Keratinocyte (primary cell): ENCODE data around the gene STK11. TPM values are rescaled to one million over a fixed set of nuclear protein-coding genes. Genes with fewer than 3 reads are reported as not detected.

Experiments
- DNase-seq: peaks from one replicate; pipeline ENCODE4 v3.0.0-alpha.2; 2011; ENCODE audit warnings: low read depth, missing footprints, low spot score
- FAIRE-seq: peaks from 2 replicates; lab custom pipeline; 2011; peaks lifted over from hg19 to GRCh38; lab: Jason Lieb, UNC
- H2AFZ ChIP-seq: 2 replicates; pipeline ENCODE4 v1.6.0; 2012; ENCODE audit warnings: low read length, control low read depth, inconsistent platforms; ENCODE audit not compliant: control insufficient read depth
- H3K27ac ChIP-seq: 2 replicates; pipeline ENCODE4 v1.5.1; 2011; ENCODE audit warnings: low read length; ENCODE audit not compliant: control insufficient read depth, insufficient read depth
- H3K27me3 ChIP-seq: 3 replicates; pipeline ENCODE4 v1.6.0; 2011; ENCODE audit warnings: low read length; ENCODE audit not compliant: control insufficient read depth, insufficient read depth; ENCODE audit errors: extremely low read depth
- H3K36me3 ChIP-seq, 2 experiments: 2 replicates in 1 of 2; 3 replicates in 1 of 2; pipeline ENCODE4 v1.5.1; 2011; ENCODE audit warnings: low read length in 2 of 2, mild to moderate bottlenecking in 1 of 2; ENCODE audit not compliant: control insufficient read depth in 2 of 2, insufficient read depth in 2 of 2; ENCODE audit errors: extremely low read depth in 1 of 2
- H3K4me1 ChIP-seq: 3 replicates; pipeline ENCODE4 v1.5.1; 2011; ENCODE audit warnings: low read length; ENCODE audit not compliant: control insufficient read depth, insufficient read depth; ENCODE audit errors: extremely low read depth
- H3K4me2 ChIP-seq: 3 replicates; pipeline ENCODE4 v1.6.0; 2011; ENCODE audit warnings: low read depth, low read length; ENCODE audit not compliant: control insufficient read depth, insufficient read depth; ENCODE audit errors: extremely low read depth
- H3K4me3 ChIP-seq, 3 experiments: fragments of 200-600 bp in 1 of 3; sonication (generic) in 1 of 3; 2 replicates in 2 of 3; 3 replicates in 1 of 3; pipeline ENCODE4 v1.5.1; 2011 to 2016; ENCODE audit warnings: low read length in 3 of 3, mild to moderate bottlenecking in 3 of 3, control low read depth in 2 of 3, inconsistent platforms in 1 of 3, low read depth in 1 of 3, mixed read lengths in 1 of 3, mixed run types in 1 of 3, moderate library complexity in 1 of 3; ENCODE audit not compliant: control insufficient read depth in 2 of 3, insufficient read depth in 2 of 3; ENCODE audit errors: extremely low read depth in 1 of 3
- H3K79me2 ChIP-seq: 2 replicates; pipeline ENCODE4 v1.6.0; 2012; ENCODE audit warnings: low read length; ENCODE audit not compliant: control insufficient read depth, insufficient read depth
- H3K9ac ChIP-seq: 3 replicates; pipeline ENCODE4 v1.6.0; 2011; ENCODE audit warnings: low read length; ENCODE audit not compliant: control insufficient read depth, insufficient read depth; ENCODE audit errors: extremely low read depth
- H3K9me1 ChIP-seq: 3 replicates; pipeline ENCODE4 v1.6.0; 2011; ENCODE audit warnings: low read length; ENCODE audit not compliant: control insufficient read depth, insufficient read depth; ENCODE audit errors: extremely low read depth
- H3K9me3 ChIP-seq: 2 replicates; pipeline ENCODE4 v1.5.1; 2012; ENCODE audit warnings: low read depth, low read length; ENCODE audit not compliant: control insufficient read depth
- H4K20me1 ChIP-seq: 3 replicates; pipeline ENCODE4 v1.6.0; 2011; ENCODE audit warnings: low read length; ENCODE audit not compliant: control insufficient read depth, insufficient read depth; ENCODE audit errors: extremely low read depth
- EZH2 ChIP-seq: IDR thresholded peaks from one replicate; pipeline ENCODE4 v1.6.1; 2012; ENCODE audit warnings: inconsistent platforms, mild to moderate bottlenecking, low read length, moderate library complexity
- dilution Hi-C: fragments of 300-500 bp; cut with MboI; formaldehyde crosslinking; loops from one replicate; pipeline ENCODE4 v1.7.0; 2020; ENCODE audit warnings: low sequenced_read_pairs; ENCODE audit not compliant: extremely low pct_ligation_motif_present
- polyA plus RNA-seq, 5 experiments: library from polyadenylated mRNA; depleted of rRNA in 3 of 5; stranded (reverse) in 3 of 5; stranded (forward) in 1 of 5; unstranded in 1 of 5; fragments of >200 nt; gene quantifications; 1 replicate in 1 of 5; 2 replicates in 3 of 5; 3 replicates in 1 of 5; pipeline versions ENCODE4 v1.2.1 to v1.2.3, GENCODE V29; 2011 to 2012; ENCODE audit warnings: missing spikeins in 2 of 5, low read depth in 1 of 5, low replicate concordance in 1 of 5
- TF ChIP-seq, protein P1 (sequence below), 3 experiments: IDR thresholded peaks in 1 of 3; conservative IDR thresholded peaks in 1 of 3; optimal IDR thresholded peaks in 1 of 3; 2 replicates in 2 of 3; 3 replicates in 1 of 3; pipeline versions ENCODE3 to v1.5.1; 2011; ENCODE audit warnings: low read length in 3 of 3, mild to moderate bottlenecking in 3 of 3, moderate library complexity in 2 of 3, control low read depth in 1 of 3, inconsistent platforms in 1 of 3; ENCODE audit not compliant: insufficient read depth in 2 of 3; ENCODE audit errors: extremely low read depth in 1 of 3

Gene STK11
- polyA plus RNA-seq, 1 donor (not counting 4 experiments of a cell fraction or from before 2014, with no cell fraction given), result 24.6 TPM

DNA sequence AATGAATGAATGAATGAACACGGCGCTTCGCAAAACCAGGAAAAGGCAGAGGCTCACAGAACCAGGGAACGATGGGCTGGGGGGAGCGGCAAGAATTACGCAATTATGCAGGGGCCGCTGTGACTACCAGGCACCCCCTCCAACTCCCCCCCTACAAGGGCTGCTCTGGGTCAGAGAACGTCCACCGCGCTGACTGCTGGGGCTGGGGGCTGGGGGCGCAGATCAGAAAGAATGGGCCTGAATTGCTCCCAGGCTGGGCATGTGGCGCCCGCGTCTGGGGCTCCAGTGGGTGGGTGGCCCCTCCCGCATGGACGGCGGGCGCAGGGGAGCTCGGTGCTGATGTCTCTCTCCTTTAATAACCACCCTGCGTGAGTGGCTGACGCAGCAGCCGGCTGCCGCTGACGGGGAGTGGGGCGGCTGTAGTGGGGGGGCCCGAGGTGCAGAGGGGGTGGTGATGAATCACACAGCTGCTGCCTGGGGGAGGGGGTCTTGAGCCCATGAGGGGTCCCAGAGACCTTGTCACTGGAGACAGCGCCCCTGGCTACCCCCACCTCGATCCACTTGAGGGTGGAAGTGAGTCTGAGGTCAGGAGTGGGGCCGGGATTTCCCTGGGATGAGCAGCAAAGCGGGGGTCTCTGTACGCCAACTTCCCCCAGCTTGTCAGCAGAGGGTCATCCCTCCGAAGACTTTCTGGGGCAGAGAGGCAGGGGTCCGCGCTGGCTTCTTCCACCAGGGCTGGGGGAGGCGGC is 62.1 kb downstream of the STK11 start:
- Histone ChIP-seq H2AFZ (no peak overlapping the region), H3K27me3 (peaks cover 4% of the 10 kb centered on the region), H4K20me1 (no peaks in the 10 kb centered on the region), H3K79me2 (peaks cover 27% of the 10 kb centered on the region), H3K4me3 (peak overlapping the region in 2 of 3 experiments; percentile 40 to 54), H3K4me1 (peaks cover 57% of the 10 kb centered on the region), H3K27ac (no peak overlapping the region), H3K9ac (peak overlapping the region; percentile 4), H3K9me1 (peaks cover 2% of the 10 kb centered on the region), H3K9me3 (no peaks in the 10 kb centered on the region), H3K4me2 (peak overlapping the region; percentile 82), H3K36me3 (peaks cover 16 to 25% of the 10 kb centered on the region in 2 experiments)
- dilution Hi-C loops, result no loop called here
- TF ChIP-seq, protein P1, sequence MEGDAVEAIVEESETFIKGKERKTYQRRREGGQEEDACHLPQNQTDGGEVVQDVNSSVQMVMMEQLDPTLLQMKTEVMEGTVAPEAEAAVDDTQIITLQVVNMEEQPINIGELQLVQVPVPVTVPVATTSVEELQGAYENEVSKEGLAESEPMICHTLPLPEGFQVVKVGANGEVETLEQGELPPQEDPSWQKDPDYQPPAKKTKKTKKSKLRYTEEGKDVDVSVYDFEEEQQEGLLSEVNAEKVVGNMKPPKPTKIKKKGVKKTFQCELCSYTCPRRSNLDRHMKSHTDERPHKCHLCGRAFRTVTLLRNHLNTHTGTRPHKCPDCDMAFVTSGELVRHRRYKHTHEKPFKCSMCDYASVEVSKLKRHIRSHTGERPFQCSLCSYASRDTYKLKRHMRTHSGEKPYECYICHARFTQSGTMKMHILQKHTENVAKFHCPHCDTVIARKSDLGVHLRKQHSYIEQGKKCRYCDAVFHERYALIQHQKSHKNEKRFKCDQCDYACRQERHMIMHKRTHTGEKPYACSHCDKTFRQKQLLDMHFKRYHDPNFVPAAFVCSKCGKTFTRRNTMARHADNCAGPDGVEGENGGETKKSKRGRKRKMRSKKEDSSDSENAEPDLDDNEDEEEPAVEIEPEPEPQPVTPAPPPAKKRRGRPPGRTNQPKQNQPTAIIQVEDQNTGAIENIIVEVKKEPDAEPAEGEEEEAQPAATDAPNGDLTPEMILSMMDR (optimal IDR thresholded peaks at IDR 0.05 in 1 of 3, IDR thresholded peaks at IDR 0.05 in 1 of 3, conservative IDR thresholded peaks at IDR 0.05 in 1 of 3; ENCODE audit: extremely low read depth in 1 of 3, insufficient read depth in 2 of 3, low read length in 3 of 3), result no peak
- TF ChIP-seq EZH2, result no peak
- FAIRE-seq, result no peak
- no peak for DNase-seq

DNA sequence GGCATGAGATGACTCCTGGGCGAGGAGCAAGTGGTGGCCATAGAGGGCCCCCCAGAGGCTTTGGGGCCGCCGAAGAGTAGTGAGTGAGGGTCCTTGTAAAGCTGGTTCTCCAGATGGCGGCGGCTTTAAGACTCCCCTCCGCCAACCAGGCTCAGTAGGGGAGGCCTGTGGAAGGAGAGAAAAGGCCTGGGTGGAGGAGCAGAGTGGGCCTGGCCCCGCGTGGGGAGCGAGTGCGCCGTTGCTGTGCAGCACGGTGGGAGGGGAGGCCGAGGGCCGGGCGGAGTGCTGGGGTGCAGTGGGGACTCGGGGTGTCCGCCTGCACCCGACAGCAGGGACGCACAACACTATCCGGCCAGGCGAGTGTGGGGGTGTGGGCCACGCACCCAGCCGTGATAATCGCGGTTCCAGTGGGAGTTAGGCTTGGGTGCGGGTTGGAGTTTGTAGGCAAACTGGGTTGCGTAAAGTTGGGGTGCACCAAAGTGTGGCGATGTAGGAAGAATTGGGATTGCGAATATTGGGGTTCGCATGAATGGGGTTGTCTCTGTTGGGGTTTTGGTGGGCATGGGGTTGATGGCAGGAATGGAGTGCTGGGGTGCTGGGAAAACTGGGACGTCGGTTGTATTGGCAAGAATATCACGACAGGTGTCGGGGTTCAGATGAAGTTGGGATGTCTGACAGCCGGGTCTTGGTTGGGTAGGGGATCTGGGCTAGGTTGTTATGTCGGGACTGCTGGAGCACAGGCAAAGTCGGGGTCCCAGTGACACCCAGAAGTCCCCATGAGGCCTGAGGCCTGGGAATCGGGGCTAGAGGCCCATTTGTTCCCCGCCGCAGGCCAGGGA is 62.9 kb downstream of the STK11 start:
- dilution Hi-C loops, result no loop called here
- Histone ChIP-seq H3K4me1 (peaks cover 52% of the 10 kb centered on the region), H3K9ac (peak overlapping the region; percentile 33)

More for the DNA sequence above, 62.9 kb downstream of the STK11 start:
- Histone ChIP-seq H3K79me2 (peaks cover 34% of the 10 kb centered on the region), H4K20me1 (no peaks in the 10 kb centered on the region), H3K27ac (no peak overlapping the region), H3K4me3 (no peak overlapping the region), H3K36me3 (peaks cover 21 to 33% of the 10 kb centered on the region in 2 experiments), H3K9me1 (peaks cover 2% of the 10 kb centered on the region), H3K27me3 (peaks cover 4% of the 10 kb centered on the region), H3K9me3 (no peaks in the 10 kb centered on the region), H2AFZ (no peak overlapping the region), H3K4me2 (peak overlapping the region; percentile 60)
- no peak for DNase-seq
- TF ChIP-seq, protein P1 (optimal IDR thresholded peaks at IDR 0.05 in 1 of 3, IDR thresholded peaks at IDR 0.05 in 1 of 3, conservative IDR thresholded peaks at IDR 0.05 in 1 of 3; ENCODE audit: extremely low read depth in 1 of 3, insufficient read depth in 2 of 3, low read length in 3 of 3), result no peak
- TF ChIP-seq EZH2, result no peak
- FAIRE-seq, result no peak
